SU-DHL-6 (cell line): ENCODE data around the gene DPP6.

Experiments used
- H2AFZ ChIP-seq: fragments of 200-600 bp; sonication (generic); 2 replicates; pipeline ENCODE4 v1.6.1; 2014; ENCODE audit warnings: low read depth, mild to moderate bottlenecking, moderate library complexity, mixed read lengths, antibody characterized with exemption, low read length; ENCODE audit not compliant: severe bottlenecking
- H3F3A ChIP-seq: fragments of 200-600 bp; shearing (Covaris generic); 2 replicates; pipeline ENCODE4 v1.6.0; 2016; ENCODE audit warnings: antibody characterized with exemption, mild to moderate bottlenecking; ENCODE audit not compliant: insufficient read depth
- H3K27ac ChIP-seq: fragments of 200-600 bp; sonication (generic); 2 replicates; pipeline ENCODE4 v1.5.1; 2016; ENCODE audit warnings: low read depth, mild to moderate bottlenecking, low read length, moderate library complexity, mixed read lengths
- H3K27me3 ChIP-seq: fragments of 200-600 bp; sonication (generic), shearing (Covaris generic); 2 replicates; pipeline ENCODE4 v1.6.0; 2014; ENCODE audit warnings: mild to moderate bottlenecking, low read length
- H3K36me3 ChIP-seq: fragments of 200-600 bp; sonication (generic); 2 replicates; pipeline ENCODE4 v1.6.1; 2014; ENCODE audit warnings: mild to moderate bottlenecking, low read length, mixed read lengths
- H3K4me2 ChIP-seq: fragments of 300-600, 200-600 bp; shearing (Covaris generic), sonication (generic); 2 replicates; pipeline ENCODE4 v1.6.0; 2014; ENCODE audit warnings: low read length, low read depth, mild to moderate bottlenecking; ENCODE audit not compliant: poor library complexity, severe bottlenecking
- H3K4me3 ChIP-seq: fragments of 200-600 bp; sonication (generic); 2 replicates; pipeline ENCODE4 v1.5.1; 2014; ENCODE audit warnings: antibody characterized with exemption, low read length, mild to moderate bottlenecking, mixed read lengths; ENCODE audit not compliant: insufficient read depth, poor library complexity, severe bottlenecking
- H3K79me2 ChIP-seq: fragments of 200-600 bp; sonication (generic); 2 replicates; pipeline ENCODE4 v1.6.1; 2014; ENCODE audit warnings: mild to moderate bottlenecking, low read length, moderate library complexity; ENCODE audit not compliant: insufficient read depth
- H3K9ac ChIP-seq: fragments of 200-600 bp; sonication (generic); 2 replicates; pipeline ENCODE4 v1.7.0; 2014; ENCODE audit warnings: mild to moderate bottlenecking, low read length
- H3K9me2 ChIP-seq: fragments of 200-600 bp; sonication (generic); replicated peaks from 2 replicates; pipeline ENCODE4 v1.6.1; 2014; ENCODE audit warnings: low read length; ENCODE audit not compliant: insufficient read depth
- H3K9me3 ChIP-seq: fragments of 200-600 bp; sonication (generic); 2 replicates; pipeline ENCODE4 v1.6.1; 2014; ENCODE audit warnings: low read length, mixed read lengths; ENCODE audit not compliant: insufficient read depth
- H4K20me1 ChIP-seq: fragments of 200-600 bp; sonication (generic); 2 replicates; pipeline ENCODE4 v1.6.1; 2014; ENCODE audit warnings: low read depth, mild to moderate bottlenecking, antibody characterized with exemption, low read length, moderate library complexity, mixed read lengths
- CTCF ChIP-seq: fragments of 200-600 bp; sonication (generic); IDR thresholded peaks from one replicate; pipeline ENCODE4 v1.5.1; 2017; ENCODE audit warnings: antibody characterized with exemption, mild to moderate bottlenecking, low read length, moderate library complexity; ENCODE audit not compliant: insufficient read depth, poor library complexity, severe bottlenecking
- EZH2phosphoT487 ChIP-seq: fragments of 200-600 bp; sonication (generic), shearing (Covaris generic); conservative IDR thresholded peaks from 2 replicates; pipeline ENCODE4 v1.6.1; 2018; ENCODE audit warnings: mild to moderate bottlenecking, antibody characterized with exemption, low read length, moderate library complexity, mixed read lengths

The DPP6 gene

GRCh38 chr7:154911862-154912455, 859.8 kb downstream of the DPP6 start:
- Histone ChIP-seq H3K27ac (no peak overlapping the region), H2AFZ (no peak overlapping the region), H3K9ac (no peak overlapping the region), H3K9me2 (no peaks in the 10 kb centered on the region), H3K9me3 (no peaks in the 10 kb centered on the region), H3K36me3 (no peaks in the 10 kb centered on the region), H3F3A (no peaks in the 10 kb centered on the region), H3K79me2 (no peaks in the 10 kb centered on the region), H3K27me3 (no peaks in the 10 kb centered on the region), H3K4me3 (no peak overlapping the region), H3K4me2 (no peak overlapping the region), H4K20me1 (no peaks in the 10 kb centered on the region)
- TF ChIP-seq EZH2phosphoT487 (no peak), CTCF (no peak)

GRCh38 chr7:154912871-154913637, 860.9 kb downstream of the DPP6 start:
- Histone ChIP-seq H3K9me3 (no peaks in the 10 kb centered on the region), H3F3A (no peaks in the 10 kb centered on the region), H3K27ac (no peak overlapping the region), H3K79me2 (no peaks in the 10 kb centered on the region), H3K4me2 (no peak overlapping the region), H3K27me3 (no peaks in the 10 kb centered on the region), H3K36me3 (no peaks in the 10 kb centered on the region), H4K20me1 (no peaks in the 10 kb centered on the region), H3K4me3 (no peak overlapping the region), H2AFZ (no peak overlapping the region), H3K9me2 (no peaks in the 10 kb centered on the region), H3K9ac (no peak overlapping the region)
- TF ChIP-seq CTCF: no peak
- no peak for TF ChIP-seq EZH2phosphoT487

- H3K9ac ChIP-seq: no peak overlapping the region
- H3K9me2 ChIP-seq: no peaks in the 10 kb centered on the region
- H3K36me3 ChIP-seq: no peaks in the 10 kb centered on the region
- H3F3A ChIP-seq: no peaks in the 10 kb centered on the region
- no peak overlapping the region for H3K4me3 ChIP-seq
- H3K27me3 ChIP-seq: no peaks in the 10 kb centered on the region
- no peaks in the 10 kb centered on the region for H3K79me2 ChIP-seq
- no peaks in the 10 kb centered on the region for H4K20me1 ChIP-seq
- H3K4me2 ChIP-seq: no peak overlapping the region
- no peak for TF ChIP-seq EZH2phosphoT487
- TF ChIP-seq CTCF: peak; percentile 89
- no peak overlapping the region for H2AFZ ChIP-seq
- no peaks in the 10 kb centered on the region for H3K9me3 ChIP-seq
- H3K27ac ChIP-seq: no peak overlapping the region
Observed at GRCh38 chr7:154913638-154914307, 861.6 kb downstream of the DPP6 start.
